Endothelial cell of umbilical vein (primary cell): ENCODE results near the gene DUOX2. TPM values are rescaled to one million over a fixed set of nuclear protein-coding genes. Genes with fewer than 3 reads are reported as not detected.

Experiments
- Bru-seq: library from RNA; stranded (reverse); fragments of 400-500 nt; gene quantifications from one replicate; lab custom pipeline; 2021; lab: Mats Ljungman, UMichigan
- BruChase-seq, 2 experiments: library from RNA; stranded (reverse); fragments of 400-500 nt; gene quantifications; one replicate each; lab custom pipeline; 2021; lab: Mats Ljungman, UMichigan
- BruUV-seq: library from RNA; stranded (reverse); fragments of 400-500 nt; replicated peaks from 2 replicates; lab custom pipeline; 2021; lab: Mats Ljungman, UMichigan
- CTCF ChIA-PET: fragments of 300-600, 350-600 bp; sonication (Branson Sonifier 250); formaldehyde crosslinking; loops from one replicate; lab custom pipeline; 2021; ENCODE audit warnings: antibody characterized with exemption, inconsistent platforms; lab: Charles Lee
- POLR2A ChIA-PET: fragments of 300-600, 350-600 bp; sonication (Branson Sonifier 250); formaldehyde crosslinking; loops from one replicate; lab custom pipeline; 2021; ENCODE audit warnings: antibody characterized with exemption, inconsistent platforms; lab: Charles Lee
- DNase-seq: peaks from one replicate; pipeline ENCODE4 v3.0.0-alpha.2; 2011; ENCODE audit warnings: low read depth, low spot score
- FAIRE-seq: peaks from 2 replicates; lab custom pipeline; 2011; peaks lifted over from hg19 to GRCh38; lab: Jason Lieb, UNC
- H2AFZ ChIP-seq: 2 replicates; pipeline ENCODE4 v1.6.0; 2012; ENCODE audit warnings: low read depth, low read length, control low read depth, inconsistent platforms
- H3K27ac ChIP-seq: 2 replicates; pipeline ENCODE4 v1.5.1; 2011; ENCODE audit warnings: low read depth, mild to moderate bottlenecking, control low read depth, low read length, moderate library complexity; ENCODE audit not compliant: insufficient read depth
- H3K27me3 ChIP-seq, 2 experiments: 2 replicates each; pipeline versions ENCODE4 v1.6.0 to v1.6.1; 2011; ENCODE audit warnings: low read length in 2 of 2, mixed read lengths in 1 of 2; ENCODE audit not compliant: control insufficient read depth in 2 of 2, insufficient read depth in 2 of 2
- H3K36me3 ChIP-seq, 2 experiments: 2 replicates in 1 of 2; 3 replicates in 1 of 2; pipeline ENCODE4 v1.5.1; 2011; ENCODE audit warnings: low read length in 2 of 2, mild to moderate bottlenecking in 1 of 2, moderate library complexity in 1 of 2; ENCODE audit not compliant: control insufficient read depth in 2 of 2, insufficient read depth in 2 of 2; ENCODE audit errors: extremely low read depth in 1 of 2
- H3K4me1 ChIP-seq: 3 replicates; pipeline ENCODE4 v1.5.1; 2011; ENCODE audit warnings: mild to moderate bottlenecking, low read length; ENCODE audit not compliant: control insufficient read depth, insufficient read depth; ENCODE audit errors: extremely low read depth
- H3K4me2 ChIP-seq: 2 replicates; pipeline ENCODE4 v1.6.1; 2011; ENCODE audit warnings: low read length, control low read depth, mixed read lengths; ENCODE audit not compliant: insufficient read depth
- H3K4me3 ChIP-seq, 3 experiments: fragments of 200-600 bp in 1 of 3; sonication (generic), shearing (Covaris generic) in 1 of 3; replicated peaks in 1 of 3; 2 replicates each; pipeline ENCODE4 v1.5.1; 2011 to 2016; ENCODE audit warnings: control low read depth in 3 of 3, low read length in 3 of 3, mild to moderate bottlenecking in 2 of 3, inconsistent platforms in 1 of 3, low read depth in 1 of 3, moderate library complexity in 1 of 3; ENCODE audit not compliant: insufficient read depth in 1 of 3
- H3K79me2 ChIP-seq: 2 replicates; pipeline ENCODE4 v1.6.0; 2012; ENCODE audit warnings: low read length, inconsistent platforms; ENCODE audit not compliant: control insufficient read depth, insufficient read depth
- H3K9ac ChIP-seq: replicated peaks from 2 replicates; pipeline ENCODE3; 2011; ENCODE audit warnings: low read length, control low read depth; ENCODE audit not compliant: insufficient read depth; ENCODE audit errors: extremely low read depth
- H3K9me1 ChIP-seq: replicated peaks from 3 replicates; pipeline ENCODE4 v1.6.0; 2011; ENCODE audit warnings: mild to moderate bottlenecking, low read length; ENCODE audit not compliant: control insufficient read depth, insufficient read depth; ENCODE audit errors: extremely low read depth
- H3K9me3 ChIP-seq: replicated peaks from 2 replicates; pipeline ENCODE4 v1.5.1; 2012; ENCODE audit warnings: low read length, inconsistent platforms; ENCODE audit not compliant: control insufficient read depth, insufficient read depth
- H4K20me1 ChIP-seq: replicated peaks from 2 replicates; pipeline ENCODE3; 2011; ENCODE audit warnings: mild to moderate bottlenecking, low read length; ENCODE audit not compliant: control insufficient read depth, insufficient read depth; ENCODE audit errors: extremely low read depth
- CTCF ChIP-seq, 2 donors: IDR thresholded peaks; 1 replicate in 1 of 2; 2 replicates in 1 of 2; pipeline ENCODE4 v1.5.1; 2011; ENCODE audit warnings: low read length in 2 of 2, mild to moderate bottlenecking in 2 of 2, moderate library complexity in 2 of 2, control low read depth in 1 of 2, inconsistent platforms in 1 of 2, low read depth in 1 of 2; ENCODE audit not compliant: insufficient read depth in 1 of 2; ENCODE audit errors: extremely low read depth in 1 of 2
- EZH2 ChIP-seq: IDR thresholded peaks from 2 replicates; pipeline ENCODE4 v1.6.1; 2012; ENCODE audit warnings: borderline replicate concordance, low read depth, mild to moderate bottlenecking, moderate library complexity, low read length, inconsistent platforms; ENCODE audit not compliant: severe bottlenecking
- FOS ChIP-seq: IDR thresholded peaks from 2 replicates; pipeline ENCODE4 v1.6.1; 2011; ENCODE audit warnings: mild to moderate bottlenecking, low read length, moderate library complexity, borderline replicate concordance; ENCODE audit not compliant: insufficient read depth
- GATA2 ChIP-seq: IDR thresholded peaks from 2 replicates; pipeline ENCODE4 v1.7.0; 2011; ENCODE audit warnings: low read depth, mild to moderate bottlenecking, moderate library complexity, mixed read lengths, low read length; ENCODE audit not compliant: insufficient read length, insufficient read depth
- JUN ChIP-seq: IDR thresholded peaks from 2 replicates; pipeline ENCODE4 v1.6.1; 2011; ENCODE audit warnings: borderline replicate concordance, low read depth; ENCODE audit not compliant: insufficient read length, insufficient read depth
- MAX ChIP-seq: IDR thresholded peaks from 2 replicates; pipeline ENCODE4 v1.6.1; 2011; ENCODE audit not compliant: insufficient read depth, insufficient read length
- MYC ChIP-seq: IDR thresholded peaks from one replicate; pipeline ENCODE4 v1.6.1; 2011; ENCODE audit warnings: mild to moderate bottlenecking, low read depth, low read length
- POLR2A ChIP-seq: IDR thresholded peaks from 2 replicates; pipeline ENCODE4 v1.6.1; 2012; ENCODE audit warnings: low read depth, mild to moderate bottlenecking, control low read depth, low read length
- POLR2AphosphoS5 ChIP-seq: IDR thresholded peaks from 2 replicates; pipeline ENCODE4 v1.6.1; 2012; ENCODE audit warnings: low read depth, mild to moderate bottlenecking, control low read depth, low read length, moderate library complexity; ENCODE audit not compliant: insufficient read depth
- dilution Hi-C: fragments of 300-500 bp; cut with MboI; formaldehyde crosslinking; loops from one replicate; pipeline ENCODE4 v1.15.0; 2019; ENCODE audit warnings: low sequenced_read_pairs; ENCODE audit not compliant: extremely low pct_ligation_motif_present
- intact Hi-C: fragments of 100-400 bp; cut with micrococcal nuclease; formaldehyde crosslinking; loops from one replicate; pipeline ENCODE4 v1.10.0; 2022
- long read RNA-seq: library from polyadenylated mRNA; stranded (forward); transcript quantifications from one replicate; pipeline ENCODE4 v2.0.0, GENCODE V29; 2021
- polyA minus RNA-seq, 3 experiments: library from RNA; depleted of rRNA, polyadenylated mRNA; stranded (reverse); fragments of >200 nt; gene quantifications; 1 replicate in 1 of 3; 2 replicates in 2 of 3; pipeline ENCODE4 v1.2.3, GENCODE V29; 2011
- polyA plus RNA-seq, 4 experiments: library from polyadenylated mRNA; depleted of rRNA in 3 of 4; stranded (reverse) in 3 of 4; unstranded in 1 of 4; fragments of >200 nt; gene quantifications; 2 replicates each; pipeline versions ENCODE4 v1.2.1 to v1.2.3, GENCODE V29; 2011 to 2012; ENCODE audit warnings: missing spikeins in 1 of 4
- total RNA-seq: library from RNA; stranded (reverse); gene quantifications from 2 replicates; pipeline ENCODE4 v1.2.3, GENCODE V29; 2021

Gene DUOX2
- total RNA-seq (not detected in 2 replicates), polyA plus RNA-seq (0.01 and 0.02 TPM in 2 replicates), polyA minus RNA-seq (not detected in 2 replicates), Bru-seq, nascent RNA (not detected), BruChase-seq, experiment 1, labeled RNA remaining after a 6-hour chase (percentile 5 among the genes with signal in this experiment), BruChase-seq, experiment 2, labeled RNA remaining after a 2-hour chase (not detected)
- not detected in 2 replicates for polyA plus RNA-seq (2011; cell fraction: cytosol; rRNA removed)
- 0.03 TPM in 1 of 2 replicates, not detected in the other for polyA plus RNA-seq (2011; cell fraction: nucleus; rRNA removed)
- polyA plus RNA-seq (2012): 0.05 TPM in 1 of 2 replicates, not detected in the other
- polyA minus RNA-seq (2011; cell fraction: cytosol; rRNA and poly(A)+ RNA removed): not detected
- not detected in 2 replicates for polyA minus RNA-seq (2011; cell fraction: nucleus; rRNA and poly(A)+ RNA removed)
- long read RNA-seq: 0 reads

- ChIA-PET CTCF (interaction anchor here (0.6 to 3.0 kb wide), 3 partner anchors 9 to 192 kb away, joined by 3 to 12 read pairs (median 3); no protein-coding TSS in a partner anchor), POLR2A (no interaction called here)
- intact Hi-C loops (no loop called here), dilution Hi-C loops (no loop called here)
- no peak for TF ChIP-seq FOS
- TF ChIP-seq JUN: no peak
- TF ChIP-seq GATA2: no peak
- TF ChIP-seq CTCF (IDR thresholded peaks at IDR 0.05; ENCODE audit: extremely low read depth in 1 of 2, insufficient read depth in 1 of 2, low read depth in 1 of 2, low read length in 2 of 2): no peak
- no peak for TF ChIP-seq EZH2
- TF ChIP-seq MAX: no peak
- no peak for TF ChIP-seq POLR2AphosphoS5
- no peak for TF ChIP-seq MYC
- TF ChIP-seq POLR2A: no peak
- no peaks in the 10 kb centered on the region for H4K20me1 ChIP-seq
- FAIRE-seq: no peak
- no TSS peak for BruUV-seq
- no peaks in the 10 kb centered on the region for H3K36me3 ChIP-seq
- H3K4me1 ChIP-seq: peaks cover 4% of the 10 kb centered on the region
- H3K4me3 ChIP-seq: no peak within 1 kb of the TSS
- H3K9ac ChIP-seq: no peak within 1 kb of the TSS
- no peaks in the 10 kb centered on the region for H3K9me3 ChIP-seq
- no peak within 1 kb of the TSS for H3K4me2 ChIP-seq
- no peaks in the 10 kb centered on the region for H3K9me1 ChIP-seq
- peaks cover 76 to 81% of the 10 kb centered on the region in 2 experiments for H3K27me3 ChIP-seq
- no peak within 1 kb of the TSS for H3K27ac ChIP-seq
- DNase-seq: no peak
- no peaks in the 10 kb centered on the region for H3K79me2 ChIP-seq
- H2AFZ ChIP-seq: no peak within 1 kb of the TSS
Observed at GRCh38 chr15:45114076-45114750, at the start of gene DUOX2, which contains the start of gene DUOXA2. Gene DUOX2 (minus strand): TSS chr15:45114172. CDS start chr15:45113411, 761 bp downstream. Gene DUOXA2 (plus strand): TSS chr15:45114326. CDS start chr15:45114606, 280 bp downstream.
